OCI-LY1 (cell line): Measurements from ENCODE around the gene MVB12B.

Experiments
- H2AFZ ChIP-seq: fragments of 200-600 bp; sonication (generic), shearing (Covaris generic); 2 replicates; pipeline ENCODE4 v1.6.0; 2014; ENCODE audit warnings: antibody characterized with exemption, mild to moderate bottlenecking, low read length
- H3F3A ChIP-seq: fragments of 200-600 bp; sonication (generic), shearing (Covaris generic); 2 replicates; pipeline ENCODE4 v1.6.0; 2014; ENCODE audit warnings: mild to moderate bottlenecking, antibody characterized with exemption, low read length, moderate library complexity; ENCODE audit not compliant: insufficient read depth
- H3K27ac ChIP-seq: fragments of 200-600 bp; sonication (generic); 2 replicates; pipeline ENCODE4 v1.5.1; 2014; ENCODE audit warnings: low read length, mixed run types, mild to moderate bottlenecking, low read depth; ENCODE audit not compliant: poor library complexity, severe bottlenecking
- H3K27me3 ChIP-seq: fragments of 200-600 bp; sonication (generic); 2 replicates; pipeline ENCODE4 v1.6.0; 2014; ENCODE audit warnings: antibody characterized with exemption, mild to moderate bottlenecking, low read length, moderate library complexity; ENCODE audit not compliant: insufficient read depth
- H3K36me3 ChIP-seq: fragments of 200-600 bp; sonication (generic); 2 replicates; pipeline ENCODE4 v1.6.1; 2014; ENCODE audit warnings: mild to moderate bottlenecking, antibody characterized with exemption, low read length, moderate library complexity, mixed read lengths; ENCODE audit not compliant: insufficient read depth
- H3K4me1 ChIP-seq: fragments of 200-600 bp; sonication (generic); 2 replicates; pipeline ENCODE4 v1.5.1; 2014; ENCODE audit warnings: mild to moderate bottlenecking, low read length, moderate library complexity; ENCODE audit not compliant: insufficient read depth, severe bottlenecking
- H3K4me2 ChIP-seq: fragments of 200-600 bp; sonication (generic), shearing (Covaris generic); 2 replicates; pipeline ENCODE4 v1.6.1; 2014; ENCODE audit warnings: low read length
- H3K4me3 ChIP-seq: fragments of 200-600 bp; sonication (generic); 2 replicates; pipeline ENCODE4 v1.5.1; 2014; ENCODE audit warnings: low read length, low read depth, mild to moderate bottlenecking, mixed read lengths; ENCODE audit not compliant: poor library complexity, severe bottlenecking
- H3K79me2 ChIP-seq: fragments of 200-600 bp; shearing (Covaris generic); 2 replicates; pipeline ENCODE4 v1.6.1; 2016; ENCODE audit warnings: mixed run types, low read length, mixed read lengths; ENCODE audit not compliant: insufficient read depth
- H3K9ac ChIP-seq: fragments of 200-600 bp; sonication (generic), shearing (Covaris generic); 2 replicates; pipeline ENCODE4 v1.6.1; 2014; ENCODE audit warnings: mild to moderate bottlenecking, low read length, mixed read lengths
- H3K9me2 ChIP-seq: fragments of 200-600 bp; sonication (generic), shearing (Covaris generic); 2 replicates; pipeline ENCODE4 v1.6.1; 2014; ENCODE audit warnings: low read depth, mild to moderate bottlenecking, low read length, mixed read lengths
- H3K9me3 ChIP-seq: fragments of 200-600 bp; shearing (Covaris generic); 2 replicates; pipeline ENCODE4 v1.6.1; 2014; ENCODE audit warnings: low read length, mixed read lengths
- H4K20me1 ChIP-seq: fragments of 200-600 bp; sonication (generic), shearing (Covaris generic); 2 replicates; pipeline ENCODE4 v1.6.0; 2016; ENCODE audit warnings: mild to moderate bottlenecking, low read length; ENCODE audit not compliant: insufficient read depth
- CTCF ChIP-seq: fragments of 200-600 bp; sonication (generic), shearing (Covaris generic); IDR thresholded peaks from 2 replicates; pipeline ENCODE4 v1.5.1; 2017; ENCODE audit warnings: mild to moderate bottlenecking, antibody characterized with exemption, low read length, moderate library complexity, mixed read lengths
- EZH2 ChIP-seq: fragments of 200-600 bp; sonication (generic), shearing (Covaris generic); IDR thresholded peaks from 2 replicates; pipeline ENCODE4 v1.8.0; 2017; ENCODE audit warnings: borderline replicate concordance, mixed run types, mild to moderate bottlenecking, antibody characterized with exemption, low read length, moderate library complexity, mixed read lengths

The MVB12B gene

GRCh38 chr9:126386776-126387175 lies 60.1 kb downstream of the MVB12B start:
- H4K20me1 ChIP-seq: no peaks in the 10 kb centered on the region
- no peaks in the 10 kb centered on the region for H3K79me2 ChIP-seq
- H3K4me1 ChIP-seq: no peaks in the 10 kb centered on the region
- H3K9me2 ChIP-seq: no peaks in the 10 kb centered on the region
- no peaks in the 10 kb centered on the region for H3K36me3 ChIP-seq
- no peak for TF ChIP-seq CTCF
- TF ChIP-seq EZH2: no peak
- no peak overlapping the region for H2AFZ ChIP-seq
- H3K9me3 ChIP-seq: no peaks in the 10 kb centered on the region
- no peaks in the 10 kb centered on the region for H3F3A ChIP-seq
- H3K27ac ChIP-seq: no peak overlapping the region
- no peak overlapping the region for H3K4me2 ChIP-seq
- H3K27me3 ChIP-seq: no peaks in the 10 kb centered on the region
- H3K4me3 ChIP-seq: no peak overlapping the region
- H3K9ac ChIP-seq: no peak overlapping the region

- Histone ChIP-seq H3K4me1 (no peaks in the 10 kb centered on the region), H3K27me3 (no peaks in the 10 kb centered on the region), H3K9me2 (no peaks in the 10 kb centered on the region), H3K27ac (no peak overlapping the region), H3F3A (no peaks in the 10 kb centered on the region), H2AFZ (no peak overlapping the region), H3K9ac (no peak overlapping the region), H3K4me3 (no peak overlapping the region), H3K4me2 (no peak overlapping the region), H3K79me2 (no peaks in the 10 kb centered on the region), H3K36me3 (no peaks in the 10 kb centered on the region), H4K20me1 (no peaks in the 10 kb centered on the region), H3K9me3 (no peaks in the 10 kb centered on the region)
- no peak for TF ChIP-seq EZH2
- no peak for TF ChIP-seq CTCF
Measured at GRCh38 chr9:126388964-126389708, 62.5 kb downstream of the MVB12B start.

- Histone ChIP-seq H3K4me1 (no peaks in the 10 kb centered on the region), H3K79me2 (no peaks in the 10 kb centered on the region), H3K4me2 (no peak overlapping the region), H3K4me3 (no peak overlapping the region), H3K9ac (no peak overlapping the region), H3K9me3 (no peaks in the 10 kb centered on the region), H3K27ac (no peak overlapping the region), H4K20me1 (no peaks in the 10 kb centered on the region), H3F3A (no peaks in the 10 kb centered on the region), H2AFZ (no peak overlapping the region), H3K9me2 (no peaks in the 10 kb centered on the region), H3K27me3 (no peaks in the 10 kb centered on the region), H3K36me3 (no peaks in the 10 kb centered on the region)
- no peak for TF ChIP-seq CTCF
Measured at GRCh38 chr9:126389992-126390391, 63.4 kb downstream of the MVB12B start.
